ENCODE measurements around the gene DHRS7C.

The DHRS7C gene

GRCh38 chr17:9790889-9791876, at the start of gene DHRS7C:
TSS of gene DHRS7C (minus strand) at chr17:9791592. CDS start at chr17:9791284, 308 bp downstream.
- DNase-seq: no peak

GRCh38 chr17:9839433-9839832, 48.0 kb upstream of the DHRS7C start:
- no peak for DNase-seq

GRCh38 chr17:9837551-9838471, 46.4 kb upstream of the DHRS7C start:
- DNase-seq: no peak

- DNase-seq: no peak
These were observed 42.5 kb upstream of the DHRS7C start for GRCh38 chr17:9833922-9834321.

- no peak for DNase-seq
These were observed 39.3 kb upstream of the DHRS7C start for GRCh38 chr17:9830711-9831110.

- DNase-seq: no peak
These were observed 38.0 kb upstream of the DHRS7C start for GRCh38 chr17:9829343-9829742.

GRCh38 chr17:9828296-9829295, 37.2 kb upstream of the DHRS7C start:
- no peak for DNase-seq

GRCh38 chr17:9825641-9826150, 34.3 kb upstream of the DHRS7C start, which contains the start of gene GLP2R:
TSS of gene GLP2R (plus strand) at chr17:9825924. CDS start at chr17:9826064, 140 bp downstream.
- DNase-seq: no peak

- no peak for DNase-seq
These were observed 33.5 kb upstream of the DHRS7C start for GRCh38 chr17:9824797-9825338.

GRCh38 chr17:9824094-9824493, 32.7 kb upstream of the DHRS7C start:
- DNase-seq: no peak

- no peak for DNase-seq
These were observed 30.5 kb upstream of the DHRS7C start, which contains the start of gene GSG1L2 for GRCh38 chr17:9821921-9822320. TSS of gene GSG1L2 (minus strand) at chr17:9822079. CDS start at chr17:9822071, 8 bp downstream.

- no peak for DNase-seq
These were observed 29.1 kb upstream of the DHRS7C start for GRCh38 chr17:9820448-9820847.

- no peak for DNase-seq
These were observed 27.4 kb upstream of the DHRS7C start for GRCh38 chr17:9818760-9819159.

- no peak for DNase-seq
These were observed 25.7 kb upstream of the DHRS7C start for GRCh38 chr17:9817086-9817485.

- no peak for DNase-seq
These were observed 25.1 kb upstream of the DHRS7C start for GRCh38 chr17:9816472-9816871.

GRCh38 chr17:9814337-9814945, 23.0 kb upstream of the DHRS7C start:
- no peak for DNase-seq

GRCh38 chr17:9813166-9813565, 21.8 kb upstream of the DHRS7C start:
- no peak for DNase-seq

GRCh38 chr17:9811537-9811936, 20.1 kb upstream of the DHRS7C start:
- DNase-seq: no peak

GRCh38 chr17:9811086-9811485, 19.7 kb upstream of the DHRS7C start:
- DNase-seq: no peak

GRCh38 chr17:9810100-9810949, 18.9 kb upstream of the DHRS7C start:
- no peak for DNase-seq
